Immature natural killer cell (primary cell): Measurements from ENCODE around the gene ZNF544. TPM values are rescaled to one million over a fixed set of nuclear protein-coding genes. Genes with fewer than 3 reads are reported as not detected.

Source experiments
- DNase-seq, 3 donors: peaks; one replicate each; pipeline ENCODE4 v3.0.0; 2022; ENCODE audit warnings: mixed read lengths in 1 of 3
- H3K27ac Mint-ChIP-seq, 6 donors: one replicate each; pipeline ENCODE4 v1.8.0; 2020; ENCODE audit warnings: mixed read lengths in 6 of 6, mild to moderate bottlenecking in 5 of 6, inconsistent platforms in 4 of 6, moderate library complexity in 3 of 6
- H3K27me3 Mint-ChIP-seq, 3 donors: one replicate each; pipeline ENCODE4 v1.8.0; 2020 to 2021; ENCODE audit warnings: low read depth in 3 of 3, mild to moderate bottlenecking in 3 of 3, mixed read lengths in 3 of 3, moderate library complexity in 3 of 3, inconsistent platforms in 1 of 3
- H3K36me3 Mint-ChIP-seq, 3 donors: one replicate each; pipeline ENCODE4 v1.8.0; 2020; ENCODE audit warnings: mixed read lengths in 3 of 3, inconsistent platforms in 2 of 3, mild to moderate bottlenecking in 2 of 3
- H3K4me1 Mint-ChIP-seq, 2 donors: one replicate each; pipeline ENCODE4 v1.8.0; 2020; ENCODE audit warnings: inconsistent platforms in 2 of 2, mild to moderate bottlenecking in 2 of 2, mixed read lengths in 2 of 2, moderate library complexity in 1 of 2
- H3K4me3 Mint-ChIP-seq, 5 donors: one replicate each; pipeline ENCODE4 v1.8.0; 2020; ENCODE audit warnings: mild to moderate bottlenecking in 5 of 5, mixed read lengths in 5 of 5, inconsistent platforms in 3 of 5, moderate library complexity in 3 of 5
- H3K9me3 Mint-ChIP-seq, 6 donors: one replicate each; pipeline ENCODE4 v1.8.0; 2020; ENCODE audit warnings: mild to moderate bottlenecking in 6 of 6, mixed read lengths in 6 of 6, inconsistent platforms in 4 of 6, moderate library complexity in 3 of 6
- polyA plus RNA-seq, 3 donors: library from polyadenylated mRNA; unstranded; fragments of 300-500 nt; fragmentation: Illumina TruSeq; gene quantifications; one replicate each; pipeline ENCODE4 v1.2.3, GENCODE V29; 2021

ZNF544 gene
- 10 to 100 TPM; 24.1 to 31.4 (median 27.1) TPM for polyA plus RNA-seq

GRCh38 chr19:58228585-58229254 is at the start of gene ZNF544:
TSS of gene ZNF544 (plus strand) at chr19:58228914. CDS start at chr19:58244024, 15,110 bp downstream.
- Mint-ChIP-seq H3K4me3 (peak within 1 kb of the TSS; percentile 94 to 96 (median 95)), H3K4me1 (peaks cover 27 to 53% of the 10 kb centered on the region in 2 donors), H3K27ac (peak within 1 kb of the TSS; percentile 70 to 93 (median 81)), H3K27me3 (peaks cover 0 to 4% (median 3%) of the 10 kb centered on the region in 3 donors), H3K9me3 (peaks cover 0 to 15% (median 6%) of the 10 kb centered on the region in 6 donors), H3K36me3 (peaks cover 36 to 42% (median 42%) of the 10 kb centered on the region in 3 donors)
- DNase-seq: peak; percentile 57 to 58 (median 58)

DNA sequence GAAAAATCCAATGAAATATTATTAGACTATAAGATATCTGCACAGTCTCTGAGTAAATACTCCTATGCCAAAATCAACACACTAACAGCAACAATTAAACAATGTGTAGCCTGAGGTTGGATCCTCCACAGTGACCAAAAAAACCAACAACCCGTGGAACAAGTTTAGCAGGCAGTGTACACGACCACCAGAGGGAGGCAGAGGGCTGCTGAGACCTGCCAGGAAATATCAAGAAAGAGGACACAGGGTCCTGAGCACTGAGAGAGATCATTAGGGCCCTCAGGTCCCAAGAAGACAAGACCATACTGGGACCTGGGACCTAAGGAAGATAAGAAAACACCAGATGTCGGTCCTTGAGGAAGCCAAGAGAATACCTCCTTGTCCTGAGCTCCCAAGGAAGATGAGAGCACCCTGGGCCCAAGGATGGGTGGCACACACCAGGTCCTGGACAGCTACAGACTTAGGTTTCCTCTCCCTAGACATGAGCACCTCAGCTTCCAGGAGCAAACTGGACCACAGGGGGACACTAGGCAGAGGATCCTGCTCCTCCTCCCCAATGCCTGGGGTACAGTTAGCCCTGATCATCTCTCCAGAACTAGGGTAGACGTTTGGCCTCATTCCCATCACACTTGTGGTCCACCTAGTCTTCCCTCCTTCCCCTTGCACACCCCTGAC is 46.7 kb upstream of the ZNF544 start:
- Mint-ChIP-seq H3K4me3 (peak overlapping the region; percentile 90 to 96 (median 94)), H3K9me3 (peaks cover 49 to 77% (median 68%) of the 10 kb centered on the region in 6 donors), H3K27me3 (peaks cover 11 to 19% (median 17%) of the 10 kb centered on the region in 3 donors), H3K36me3 (peaks cover 33 to 52% (median 35%) of the 10 kb centered on the region in 3 donors), H3K27ac (peak overlapping the region; percentile 97 to 99 (median 98)), H3K4me1 (peaks cover 24 to 33% of the 10 kb centered on the region in 2 donors)
- peak; percentile 54 to 58 (median 56) for DNase-seq

DNA sequence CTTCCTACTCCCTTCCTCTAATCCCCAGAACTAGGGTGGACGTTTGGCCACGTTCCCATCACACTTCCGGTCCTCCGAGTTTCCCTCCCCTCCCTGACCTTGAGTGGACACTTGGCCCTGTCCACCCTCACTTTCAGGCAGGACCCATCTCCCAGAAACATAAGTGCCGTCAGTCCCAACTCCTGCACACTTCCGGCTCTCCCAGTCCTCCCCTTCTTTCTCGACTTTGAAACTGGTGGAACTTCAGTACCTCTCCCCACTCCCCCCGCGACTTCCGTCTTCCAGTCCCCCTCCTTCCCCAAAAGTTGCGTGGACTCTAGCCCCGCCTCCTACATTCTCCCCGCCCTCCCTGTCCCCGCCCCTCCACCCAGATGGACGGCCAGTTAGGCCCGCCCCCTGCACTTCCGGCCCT is 46.1 kb upstream of the ZNF544 start:
- H3K27ac Mint-ChIP-seq: peak overlapping the region; percentile 97 to 99 (median 98)
- H3K4me1 Mint-ChIP-seq: peaks cover 24 to 33% of the 10 kb centered on the region in 2 donors
- peaks cover 33 to 51% (median 40%) of the 10 kb centered on the region in 3 donors for H3K36me3 Mint-ChIP-seq
- H3K9me3 Mint-ChIP-seq: peaks cover 50 to 77% (median 66%) of the 10 kb centered on the region in 6 donors
- H3K27me3 Mint-ChIP-seq: peaks cover 11 to 19% (median 17%) of the 10 kb centered on the region in 3 donors
- no peak for DNase-seq
- peak overlapping the region; percentile 90 to 96 (median 94) for H3K4me3 Mint-ChIP-seq

- Mint-ChIP-seq H3K27me3 (peaks cover 11 to 19% (median 17%) of the 10 kb centered on the region in 3 donors), H3K4me3 (peak within 1 kb of the TSS; percentile 90 to 96 (median 94)), H3K9me3 (peaks cover 49 to 77% (median 66%) of the 10 kb centered on the region in 6 donors), H3K4me1 (peaks cover 24 to 33% of the 10 kb centered on the region in 2 donors), H3K27ac (peak within 1 kb of the TSS; percentile 97 to 99 (median 98)), H3K36me3 (peaks cover 33 to 51% (median 42%) of the 10 kb centered on the region in 3 donors)
- peak; percentile 93 to 95 (median 93) for DNase-seq
Measured at GRCh38 chr19:58182989-58183816, 45.5 kb upstream of the ZNF544 start, which contains the start of gene ZNF274. TSS of gene ZNF274 (plus strand) at chr19:58183061. CDS start at chr19:58183966, 905 bp downstream.

DNA sequence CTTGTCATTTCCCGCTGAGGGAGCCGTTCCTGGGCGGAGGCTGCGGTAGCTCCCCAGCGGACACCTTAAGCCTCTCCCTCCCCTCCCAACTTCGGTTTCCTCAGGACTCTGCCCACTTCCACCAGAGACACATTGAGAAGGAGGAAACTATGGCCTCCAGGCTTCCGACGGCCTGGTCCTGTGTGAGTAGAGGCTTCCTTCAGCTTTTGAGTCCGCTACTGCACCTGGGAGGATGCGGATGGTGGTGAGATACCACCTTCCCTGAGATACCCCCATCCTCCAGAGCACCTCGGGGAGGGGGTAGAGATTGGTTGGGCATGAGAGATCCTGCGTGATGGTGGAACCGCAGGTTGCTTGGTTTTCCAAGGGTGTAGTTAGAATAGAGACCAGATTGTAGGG is 44.9 kb upstream of the ZNF544 start:
- Mint-ChIP-seq H3K9me3 (peaks cover 51 to 78% (median 69%) of the 10 kb centered on the region in 6 donors), H3K27me3 (peaks cover 11 to 19% (median 17%) of the 10 kb centered on the region in 3 donors), H3K4me3 (peak overlapping the region; percentile 90 to 96 (median 94)), H3K27ac (peak overlapping the region; percentile 97 to 99 (median 98)), H3K36me3 (peaks cover 34 to 52% (median 45%) of the 10 kb centered on the region in 3 donors), H3K4me1 (peaks cover 24 to 33% of the 10 kb centered on the region in 2 donors)
- DNase-seq: no peak

GRCh38 chr19:58196901-58197616 is 31.7 kb upstream of the ZNF544 start:
- Mint-ChIP-seq H3K4me1 (peaks cover 0 to 5% of the 10 kb centered on the region in 2 donors), H3K4me3 (peak overlapping the region in 2 of 5 donors; percentile 5 to 21), H3K9me3 (peaks cover 73 to 99% (median 93%) of the 10 kb centered on the region in 6 donors), H3K27ac (no peak overlapping the region), H3K27me3 (peaks cover 0 to 6% (median 2%) of the 10 kb centered on the region in 3 donors), H3K36me3 (peaks cover 63 to 82% (median 77%) of the 10 kb centered on the region in 3 donors)
- DNase-seq: peak in 2 of 3 donors; percentile 15 to 16

- H3K9me3 Mint-ChIP-seq: peaks cover 58 to 98% (median 93%) of the 10 kb centered on the region in 6 donors
- no peak overlapping the region for H3K4me3 Mint-ChIP-seq
- peaks cover 62 to 74% (median 70%) of the 10 kb centered on the region in 3 donors for H3K36me3 Mint-ChIP-seq
Measured at GRCh38 chr19:58203814-58204475, 24.8 kb upstream of the ZNF544 start.

DNA sequence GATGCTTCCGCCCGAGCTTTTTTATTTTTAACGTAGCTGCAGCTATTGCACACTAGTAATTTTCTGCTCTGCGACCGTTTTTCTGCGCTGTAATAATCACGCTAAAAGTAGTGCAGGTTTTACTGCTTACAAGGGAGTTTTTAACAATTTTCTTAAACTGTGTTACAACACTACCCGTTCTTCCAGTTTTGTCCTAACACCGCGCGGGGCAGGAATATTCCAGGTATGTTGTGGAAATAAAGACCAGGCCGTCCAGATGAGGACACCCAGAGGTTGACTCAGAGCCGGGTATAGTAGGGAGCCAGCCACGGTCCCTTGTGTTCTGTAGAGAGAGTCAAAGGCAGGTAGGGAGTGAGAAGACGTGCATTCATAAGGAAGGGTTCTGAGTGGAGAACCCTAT is 24.1 kb upstream of the ZNF544 start:
- Mint-ChIP-seq H3K27me3 (peaks cover 0 to 6% (median 2%) of the 10 kb centered on the region in 3 donors), H3K4me3 (peak overlapping the region in 1 of 5 donors; percentile 21), H3K27ac (no peak overlapping the region), H3K9me3 (peaks cover 58 to 98% (median 94%) of the 10 kb centered on the region in 6 donors), H3K36me3 (peaks cover 67 to 78% (median 74%) of the 10 kb centered on the region in 3 donors), H3K4me1 (peaks cover 7 to 9% of the 10 kb centered on the region in 2 donors)
- no peak for DNase-seq

More at GRCh38 chr19:58203814-58204475, 24.8 kb upstream of the ZNF544 start:
- Mint-ChIP-seq H3K4me1 (peaks cover 7 to 9% of the 10 kb centered on the region in 2 donors), H3K27me3 (peaks cover 0 to 6% (median 2%) of the 10 kb centered on the region in 3 donors), H3K27ac (no peak overlapping the region)
- DNase-seq: no peak

- H3K36me3 Mint-ChIP-seq: peaks cover 88 to 95% (median 91%) of the 10 kb centered on the region in 3 donors
Measured at GRCh38 chr19:58209577-58209976, 19.1 kb upstream of the ZNF544 start.

DNA sequence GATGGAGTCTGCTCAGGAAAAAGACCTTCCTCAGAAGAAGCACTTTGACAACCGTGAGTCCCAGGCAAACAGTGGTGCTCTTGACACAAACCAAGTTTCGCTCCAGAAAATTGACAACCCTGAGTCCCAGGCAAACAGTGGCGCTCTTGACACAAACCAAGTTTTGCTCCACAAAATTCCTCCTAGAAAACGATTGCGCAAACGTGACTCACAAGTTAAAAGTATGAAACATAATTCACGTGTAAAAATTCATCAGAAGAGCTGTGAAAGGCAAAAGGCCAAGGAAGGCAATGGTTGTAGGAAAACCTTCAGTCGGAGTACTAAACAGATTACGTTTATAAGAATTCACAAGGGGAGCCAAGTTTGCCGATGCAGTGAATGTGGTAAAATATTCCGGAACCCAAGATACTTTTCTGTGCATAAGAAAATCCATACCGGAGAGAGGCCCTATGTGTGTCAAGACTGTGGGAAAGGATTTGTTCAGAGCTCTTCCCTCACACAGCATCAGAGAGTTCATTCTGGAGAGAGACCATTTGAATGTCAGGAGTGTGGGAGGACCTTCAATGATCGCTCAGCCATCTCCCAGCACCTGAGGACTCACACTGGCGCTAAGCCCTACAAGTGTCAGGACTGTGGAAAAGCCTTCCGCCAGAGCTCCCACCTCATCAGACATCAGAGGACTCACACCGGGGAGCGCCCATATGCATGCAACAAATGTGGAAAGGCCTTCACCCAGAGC is 16.2 kb upstream of the ZNF544 start:
- no peak for DNase-seq
- Mint-ChIP-seq H3K4me1 (peaks cover 0 to 2% of the 10 kb centered on the region in 2 donors), H3K36me3 (peaks cover 65 to 70% (median 67%) of the 10 kb centered on the region in 3 donors), H3K9me3 (peaks cover 60 to 97% (median 93%) of the 10 kb centered on the region in 6 donors), H3K27ac (no peak overlapping the region), H3K4me3 (peak overlapping the region in 1 of 5 donors; percentile 36), H3K27me3 (peaks cover 0 to 4% (median 0%) of the 10 kb centered on the region in 3 donors)

More at GRCh38 chr19:58209577-58209976, 19.1 kb upstream of the ZNF544 start:
- Mint-ChIP-seq H3K27ac (no peak overlapping the region), H3K4me3 (peak overlapping the region in 1 of 5 donors; percentile 15), H3K9me3 (peaks cover 68 to 99% (median 98%) of the 10 kb centered on the region in 6 donors), H3K27me3 (peaks cover 0 to 6% (median 2%) of the 10 kb centered on the region in 3 donors), H3K4me1 (peaks cover 2 to 9% of the 10 kb centered on the region in 2 donors)
- DNase-seq: no peak

- Mint-ChIP-seq H3K9me3 (peaks cover 58 to 97% (median 93%) of the 10 kb centered on the region in 6 donors), H3K36me3 (peaks cover 59 to 65% (median 62%) of the 10 kb centered on the region in 3 donors), H3K27me3 (peaks cover 0 to 2% (median 0%) of the 10 kb centered on the region in 3 donors)
Measured at GRCh38 chr19:58213075-58213369, 15.7 kb upstream of the ZNF544 start.

More at GRCh38 chr19:58213075-58213369, 15.7 kb upstream of the ZNF544 start:
- DNase-seq: no peak
- H3K4me1 Mint-ChIP-seq: no peaks in the 10 kb centered on the region
- H3K4me3 Mint-ChIP-seq: no peak overlapping the region
- H3K27ac Mint-ChIP-seq: no peak overlapping the region
